HG02571 (cell line): ENCODE measurements around the gene METAP1D.
"Not testable (repeated sequence)": the region's sequence is repeated elsewhere in the genome, so short reads cannot be mapped to it uniquely, and the experiment has no call there.

Source experiments
- ATAC-seq: cut with Tn5 transposase; IDR thresholded peaks from one replicate; pipeline ENCODE4 v1.9.1; 2021; ENCODE audit warnings: mild to moderate bottlenecking, moderate library complexity; ENCODE audit not compliant: unreplicated experiment

The METAP1D gene

GRCh38 chr2:172100935-172101820 is 101.4 kb downstream of the METAP1D start:
- no peak for ATAC-seq

DNA sequence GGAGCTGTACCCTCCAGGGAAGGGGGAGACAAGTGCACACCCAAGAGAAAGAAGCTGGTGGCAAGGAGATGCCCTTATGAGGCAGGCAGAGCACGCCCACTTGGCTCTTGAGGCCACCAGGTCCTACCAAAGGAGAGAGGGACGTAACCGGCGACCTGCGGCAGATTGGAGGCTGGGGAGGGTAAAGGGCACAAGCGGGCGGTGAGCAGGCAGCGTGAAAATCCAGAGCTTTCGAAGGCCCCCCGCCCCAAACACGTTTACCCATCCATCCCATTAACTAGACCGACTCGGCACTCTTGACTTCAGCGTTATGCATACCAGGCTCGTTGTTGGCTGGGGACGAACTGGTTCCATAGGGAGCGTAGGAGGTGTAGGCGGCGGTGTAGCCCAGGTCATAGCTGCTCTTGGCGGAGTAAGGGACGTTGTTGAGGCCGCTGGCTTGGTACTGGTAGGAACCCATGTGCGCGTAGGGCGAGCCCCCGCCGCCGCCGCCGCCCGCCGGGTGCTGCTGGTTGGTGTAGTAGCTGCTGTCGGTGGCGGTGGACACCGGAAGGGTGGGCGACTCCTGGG is 102.2 kb downstream of the METAP1D start:
- no peak for ATAC-seq

DNA sequence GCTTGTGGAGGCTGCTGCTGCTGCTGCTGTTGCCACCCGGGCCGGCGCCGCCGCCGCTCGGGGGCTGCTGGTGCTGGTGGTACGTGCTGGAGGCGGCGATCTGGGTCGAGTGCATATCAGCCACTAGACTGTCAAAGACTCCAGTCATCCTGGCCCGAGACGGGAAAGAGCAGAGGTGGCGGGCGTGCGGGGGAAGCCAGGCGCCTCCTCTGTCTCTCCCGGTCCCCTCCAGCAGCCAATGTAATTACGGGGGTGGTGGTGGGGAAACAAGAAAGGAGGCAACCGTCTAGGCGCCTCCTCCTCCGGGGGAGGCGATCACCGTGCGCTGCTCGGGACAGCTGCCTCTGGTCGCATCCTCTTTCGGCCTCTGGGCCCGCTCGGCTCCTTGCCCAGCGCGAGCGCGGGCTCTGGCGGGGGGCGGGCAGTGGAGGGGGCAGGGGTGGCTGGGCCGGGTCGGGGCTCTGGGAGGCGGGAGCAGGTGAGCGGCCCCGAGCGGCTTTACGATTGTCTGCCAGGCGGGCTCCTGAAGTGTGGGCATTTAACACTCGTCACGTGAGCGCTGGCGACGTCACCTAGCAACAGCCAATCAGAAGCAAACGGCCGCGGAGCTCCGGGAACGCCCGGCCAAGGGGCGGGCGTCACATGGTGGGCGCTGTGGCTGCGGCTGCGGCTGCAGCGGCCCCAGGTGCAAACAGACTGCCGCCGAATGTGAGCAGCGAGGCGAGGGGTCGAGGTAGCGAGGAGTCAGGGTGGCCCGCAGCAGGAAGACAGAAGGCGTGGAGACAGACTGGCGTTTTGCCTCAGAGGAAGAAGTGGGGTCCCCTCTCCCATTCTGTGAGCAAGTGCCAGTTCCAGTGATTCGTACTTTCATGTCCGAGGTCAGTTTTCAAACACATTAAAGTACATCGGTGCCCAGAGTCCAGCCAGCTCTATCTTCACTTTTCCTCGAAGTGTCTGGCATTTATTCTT is 102.9 kb downstream of the METAP1D start, which contains the start of gene DLX2:
TSS of gene DLX2 (minus strand) at position 510 of the 969 bp plus-strand sequence. CDS start at position 148, 362 bp downstream.
- ATAC-seq = peak; percentile 74

DNA sequence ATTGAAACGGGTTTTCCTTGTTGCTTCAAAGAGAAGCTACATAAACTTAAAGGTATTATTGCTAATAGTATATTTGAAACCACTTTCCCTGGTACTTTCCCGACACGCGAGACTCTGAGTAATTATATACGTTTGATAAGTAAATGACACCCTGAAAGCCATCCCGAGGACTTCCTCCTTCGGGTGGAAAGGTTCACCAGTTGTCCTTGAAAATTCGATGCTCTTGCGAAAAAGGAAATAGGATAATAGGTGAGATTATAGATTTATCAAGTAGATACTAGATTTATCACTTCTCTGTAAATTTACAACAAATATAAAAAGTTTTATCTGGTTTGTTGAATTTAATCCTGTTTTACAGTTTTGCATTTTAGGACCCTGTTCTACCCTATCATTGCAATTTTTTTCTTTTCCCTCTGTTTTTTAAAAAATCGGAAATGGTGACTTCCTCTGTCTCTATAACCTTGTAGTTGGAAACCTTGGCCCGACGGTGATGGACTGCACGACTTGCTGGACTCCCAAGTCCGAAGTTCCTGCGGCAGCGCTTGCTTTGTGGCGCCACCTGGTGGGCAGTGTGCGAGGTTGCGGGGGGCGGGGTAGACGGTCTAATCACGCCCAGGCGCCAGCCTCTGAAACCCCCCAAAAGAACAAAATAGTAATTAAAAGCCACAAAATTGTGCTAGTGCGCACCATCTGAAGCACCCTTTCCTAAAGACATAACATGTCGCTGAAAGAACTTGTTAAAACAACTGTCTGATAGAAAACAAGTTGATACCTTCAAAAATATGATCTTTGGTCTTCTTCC is 103.9 kb downstream of the METAP1D start:
- no peak for ATAC-seq

DNA sequence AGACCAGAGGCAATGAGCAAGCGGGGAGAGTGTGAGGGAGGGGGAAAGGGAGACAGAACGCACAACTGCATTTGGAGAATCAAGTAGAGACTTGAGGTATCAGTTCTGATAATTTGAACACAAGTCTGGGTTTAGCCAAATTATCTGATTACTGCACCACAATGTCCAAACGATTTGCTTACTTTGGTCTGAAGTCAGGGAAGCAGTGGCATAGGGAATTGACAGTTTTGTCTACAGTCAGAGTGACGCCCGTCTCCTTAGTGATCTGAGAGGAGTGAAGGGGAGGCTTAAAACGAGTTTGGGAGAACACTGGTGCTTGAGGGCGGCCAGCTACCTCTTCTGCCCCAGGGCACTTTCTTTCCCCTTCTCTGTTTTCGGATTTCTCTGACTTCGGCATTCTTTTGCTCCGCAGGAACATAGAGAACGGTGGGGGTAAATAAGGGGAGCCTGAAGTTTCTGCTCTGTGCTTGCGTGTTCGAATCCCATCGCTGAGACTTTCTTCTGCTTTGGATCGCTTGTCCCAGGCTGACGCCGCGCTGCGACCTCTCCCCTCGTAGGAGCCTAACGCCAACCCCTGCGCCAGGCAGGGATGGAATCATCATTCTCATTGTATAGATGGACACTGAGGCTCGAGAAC is 105.8 kb downstream of the METAP1D start:
- no peak for ATAC-seq

GRCh38 chr2:172106108-172106961 is 106.6 kb downstream of the METAP1D start:
- ATAC-seq = no peak

GRCh38 chr2:172107690-172108586 is 108.2 kb downstream of the METAP1D start:
- no peak for ATAC-seq

- no peak for ATAC-seq
Measured at GRCh38 chr2:172108587-172108930, 108.8 kb downstream of the METAP1D start.

- ATAC-seq = no peak
Measured at GRCh38 chr2:172109256-172109987, 109.7 kb downstream of the METAP1D start.

- ATAC-seq = no peak
Measured at GRCh38 chr2:172109988-172110811, 110.4 kb downstream of the METAP1D start.

DNA sequence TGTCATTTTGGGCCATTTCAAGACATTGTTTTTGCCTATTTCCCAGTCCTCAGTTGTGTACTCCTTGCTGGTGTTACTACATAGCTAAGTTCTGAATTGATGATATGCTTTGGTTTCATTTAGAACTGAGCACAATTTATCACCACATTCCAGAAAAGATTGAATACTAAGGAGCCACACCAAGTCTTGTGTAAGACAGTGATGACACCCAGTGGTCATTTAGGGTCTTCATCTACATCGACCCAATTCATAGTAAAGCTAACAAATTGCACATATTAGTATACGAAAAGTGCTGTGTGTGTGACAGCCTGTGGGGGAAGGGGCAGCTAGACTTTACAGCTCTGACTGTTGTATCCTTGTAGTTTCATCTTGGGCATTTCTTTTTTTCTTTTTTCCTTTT is 113.9 kb downstream of the METAP1D start:
- ATAC-seq = no peak

DNA sequence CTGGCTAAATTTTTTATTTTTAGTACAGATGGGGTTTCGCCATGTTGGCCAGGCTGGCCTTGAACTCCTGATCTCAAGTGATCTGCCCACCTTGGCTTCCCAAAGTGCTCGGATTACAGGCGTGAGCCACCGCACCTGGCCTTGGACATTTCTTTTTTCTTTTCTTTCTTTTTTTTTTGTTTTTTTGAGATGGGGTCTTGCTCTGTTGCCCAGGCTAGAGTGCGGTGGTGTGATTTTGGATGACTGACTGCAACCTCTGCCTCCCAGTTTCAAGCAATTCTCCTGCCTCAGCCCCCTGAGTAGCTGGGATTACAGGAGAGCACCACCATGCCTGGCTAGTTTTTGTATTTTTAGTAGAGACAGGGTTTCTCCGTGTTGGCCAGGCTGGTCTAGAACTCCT is 114.4 kb downstream of the METAP1D start:
- ATAC-seq = not testable (repeated sequence)

GRCh38 chr2:172114579-172114978 is 114.8 kb downstream of the METAP1D start:
- ATAC-seq = no peak

DNA sequence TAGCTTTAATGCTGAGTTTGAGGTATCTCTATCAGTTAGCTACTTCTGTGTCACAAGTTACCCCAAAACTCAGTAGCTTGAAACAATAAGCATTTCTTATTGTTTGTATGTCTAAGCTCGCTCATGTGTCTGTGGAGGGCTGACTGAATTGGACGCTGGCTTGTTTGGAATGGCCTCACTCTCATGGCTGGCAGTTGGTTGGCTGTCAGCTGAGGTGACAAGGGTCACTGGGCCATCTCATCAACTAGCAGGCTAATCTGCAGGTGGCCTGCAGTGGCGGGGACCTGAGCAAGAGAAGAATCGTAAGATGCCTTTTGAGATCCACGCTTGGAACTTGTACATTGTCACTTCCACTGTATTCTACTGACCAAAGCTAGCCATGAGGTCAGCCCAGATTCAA is 116.4 kb downstream of the METAP1D start:
- ATAC-seq = no peak

DNA sequence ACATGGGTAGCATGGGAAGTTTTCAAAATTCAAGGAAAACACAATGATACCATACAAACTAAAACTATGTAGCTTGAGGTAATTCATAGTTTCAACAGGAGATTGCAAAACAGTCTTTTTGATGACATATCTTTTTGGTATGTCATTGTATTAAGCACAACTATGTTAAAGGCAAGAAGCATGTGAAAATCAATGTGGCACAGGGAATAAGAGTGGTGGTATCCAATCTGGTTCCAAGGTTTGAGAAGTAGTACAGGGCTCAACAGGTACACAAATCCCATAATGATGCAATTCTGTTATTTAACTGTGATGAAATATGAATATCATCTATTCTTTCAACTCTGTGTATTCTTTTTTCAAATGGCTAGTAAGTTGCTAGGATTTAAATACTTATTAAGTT is 119.3 kb downstream of the METAP1D start:
- ATAC-seq = no peak

DNA sequence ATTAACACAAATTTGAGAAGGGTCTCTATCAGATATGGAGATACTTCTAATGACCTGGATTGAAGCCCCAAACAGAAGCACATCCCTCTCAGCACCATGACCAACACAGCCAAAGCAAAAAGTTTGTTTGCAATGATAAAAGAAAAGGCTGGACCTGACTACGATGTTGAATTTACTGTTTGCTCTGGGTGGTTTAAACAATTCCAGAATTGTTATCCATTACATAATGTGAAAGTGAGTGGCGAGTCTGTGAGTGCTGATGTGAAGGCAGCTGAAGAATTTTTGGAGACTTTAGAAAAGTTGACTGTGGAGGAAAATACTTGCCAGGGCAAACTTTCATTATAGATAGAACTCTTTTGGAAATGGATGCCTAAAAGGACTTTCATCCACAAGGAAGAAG is 120.4 kb downstream of the METAP1D start:
- no peak for ATAC-seq
